ENCODE results near the gene LRRC2. TPM values are rescaled to one million over a fixed set of nuclear protein-coding genes. Genes with fewer than 3 reads are reported as not detected.
A peak's percentile ranks its signal among the peaks of the same experiment; 100 is the strongest.
"Not testable (repeated sequence)": the region's sequence is repeated elsewhere in the genome, so short reads cannot be mapped to it uniquely, and the experiment has no call there.

Gene LRRC2
- total RNA-seq, 1 donor from 2014 or later, result 7.4 TPM

GRCh38 chr3:46558184-46559043 lies 7.7 kb downstream of the LRRC2 start:
- DNase-seq (ENCODE audit: low spot score), result peak; percentile 97
- peak; percentile 96 for ATAC-seq

GRCh38 chr3:46557814-46558183 lies 8.3 kb downstream of the LRRC2 start:
- DNase-seq (ENCODE audit: low spot score), result no peak
- ATAC-seq, result no peak

- DNase-seq (ENCODE audit: low spot score) (no peak), ATAC-seq (peak; percentile 59)
Measured at GRCh38 chr3:46553154-46553553, 12.9 kb downstream of the LRRC2 start.

GRCh38 chr3:46552538-46552937 lies 13.6 kb downstream of the LRRC2 start:
- no peak for DNase-seq (ENCODE audit: low spot score)
- no peak for ATAC-seq

GRCh38 chr3:46551615-46552014 lies 14.5 kb downstream of the LRRC2 start:
- ATAC-seq (no peak), DNase-seq (ENCODE audit: low spot score) (no peak)

GRCh38 chr3:46549989-46550388 lies 16.1 kb downstream of the LRRC2 start:
- no peak for DNase-seq (ENCODE audit: low spot score)
- no peak for ATAC-seq

- no peak for ATAC-seq
Measured at GRCh38 chr3:46549408-46549904, 16.6 kb downstream of the LRRC2 start.

GRCh38 chr3:46548611-46549010 lies 17.5 kb downstream of the LRRC2 start:
- not testable (repeated sequence) for ATAC-seq; DNase-seq (ENCODE audit: low spot score)

More at GRCh38 chr3:46549408-46549904, 16.6 kb downstream of the LRRC2 start:
- DNase-seq (ENCODE audit: low spot score), result no peak

GRCh38 chr3:46546896-46547440 lies 19.1 kb downstream of the LRRC2 start:
- ATAC-seq, result no peak
- no peak for DNase-seq (ENCODE audit: low spot score)

GRCh38 chr3:46545818-46546630 lies 20.1 kb downstream of the LRRC2 start:
- DNase-seq (ENCODE audit: low spot score) (no peak), ATAC-seq (no peak)

GRCh38 chr3:46544771-46545503 lies 21.2 kb downstream of the LRRC2 start:
- DNase-seq (ENCODE audit: low spot score) (no peak), ATAC-seq (no peak)

- ATAC-seq, result no peak
- DNase-seq (ENCODE audit: low spot score), result no peak
Measured at GRCh38 chr3:46542801-46543201, 23.3 kb downstream of the LRRC2 start.

- ATAC-seq (no peak), DNase-seq (ENCODE audit: low spot score) (no peak)
Measured at GRCh38 chr3:46542344-46542743, 23.8 kb downstream of the LRRC2 start.

- DNase-seq (ENCODE audit: low spot score) (no peak), ATAC-seq (no peak)
Measured at GRCh38 chr3:46541835-46542234, 24.3 kb downstream of the LRRC2 start.

- DNase-seq (ENCODE audit: low spot score) (no peak), ATAC-seq (no peak)
Measured at GRCh38 chr3:46540550-46540949, 25.6 kb downstream of the LRRC2 start.

- DNase-seq (ENCODE audit: low spot score) (no peak), ATAC-seq (no peak)
Measured at GRCh38 chr3:46539443-46540005, 26.6 kb downstream of the LRRC2 start.

GRCh38 chr3:46538803-46539442 lies 27.2 kb downstream of the LRRC2 start:
- peak; percentile 54 for ATAC-seq
- DNase-seq (ENCODE audit: low spot score), result no peak

- not testable (repeated sequence) for ATAC-seq; DNase-seq (ENCODE audit: low spot score)
Measured at GRCh38 chr3:46538425-46538802, 27.7 kb downstream of the LRRC2 start.

GRCh38 chr3:46537779-46538178 lies 28.3 kb downstream of the LRRC2 start:
- DNase-seq (ENCODE audit: low spot score) (no peak), ATAC-seq (no peak)

- DNase-seq (ENCODE audit: low spot score) (no peak), ATAC-seq (peak; percentile 29)
Measured at GRCh38 chr3:46537316-46537715, 28.8 kb downstream of the LRRC2 start.
